Measurements from ENCODE around the gene CCNL2.
A peak's percentile ranks its signal among the peaks of the same experiment; 100 is the strongest.

GRCh38 chr1:1335792-1336248 lies 63.3 kb downstream of the CCNL2 start:
- TF ChIP-seq EZH2 (IDR thresholded peaks at IDR 0.05) (no peak), POLR2AphosphoS5 (IDR thresholded peaks at IDR 0.05; ENCODE audit: borderline replicate concordance, low read depth, low read length) (0 out of 2 replicates have a peak, but pooled peaks have one; percentile 6), FOXP2 (optimal IDR thresholded peaks at IDR 0.05; ENCODE audit: control extremely low read depth, extremely low read length, insufficient read depth) (no peak)
